IPS-20b (cell line): Measurements from ENCODE around the gene ACADSB.
A peak's percentile ranks its signal among the peaks of the same experiment; 100 is the strongest.

Experiments used
- H3K27ac ChIP-seq: one replicate; pipeline ENCODE4 v1.5.1; 2013; ENCODE audit warnings: low read length
- H3K27me3 ChIP-seq: 2 replicates; pipeline ENCODE4 v1.6.1; 2013; ENCODE audit warnings: mild to moderate bottlenecking, low read length, inconsistent platforms; ENCODE audit not compliant: insufficient read depth
- H3K36me3 ChIP-seq: 2 replicates; pipeline ENCODE4 v1.6.1; 2013; ENCODE audit warnings: low read depth, mild to moderate bottlenecking, inconsistent platforms, low read length, moderate library complexity; ENCODE audit not compliant: insufficient read depth
- H3K4me1 ChIP-seq: 2 replicates; pipeline ENCODE4 v1.6.1; 2013; ENCODE audit warnings: mild to moderate bottlenecking, control low read depth, inconsistent platforms, low read length, moderate library complexity; ENCODE audit not compliant: insufficient read depth
- H3K4me3 ChIP-seq: 2 replicates; pipeline ENCODE4 v1.5.1; 2013; ENCODE audit warnings: mild to moderate bottlenecking, low read length, inconsistent platforms
- H3K9ac ChIP-seq: 2 replicates; pipeline ENCODE4 v1.6.1; 2013; ENCODE audit warnings: low read depth, mild to moderate bottlenecking, inconsistent platforms, low read length, moderate library complexity
- H3K9me3 ChIP-seq: 2 replicates; pipeline ENCODE4 v1.6.1; 2013; ENCODE audit warnings: mild to moderate bottlenecking, low read depth, low read length, inconsistent platforms; ENCODE audit not compliant: insufficient read depth

ACADSB gene

DNA sequence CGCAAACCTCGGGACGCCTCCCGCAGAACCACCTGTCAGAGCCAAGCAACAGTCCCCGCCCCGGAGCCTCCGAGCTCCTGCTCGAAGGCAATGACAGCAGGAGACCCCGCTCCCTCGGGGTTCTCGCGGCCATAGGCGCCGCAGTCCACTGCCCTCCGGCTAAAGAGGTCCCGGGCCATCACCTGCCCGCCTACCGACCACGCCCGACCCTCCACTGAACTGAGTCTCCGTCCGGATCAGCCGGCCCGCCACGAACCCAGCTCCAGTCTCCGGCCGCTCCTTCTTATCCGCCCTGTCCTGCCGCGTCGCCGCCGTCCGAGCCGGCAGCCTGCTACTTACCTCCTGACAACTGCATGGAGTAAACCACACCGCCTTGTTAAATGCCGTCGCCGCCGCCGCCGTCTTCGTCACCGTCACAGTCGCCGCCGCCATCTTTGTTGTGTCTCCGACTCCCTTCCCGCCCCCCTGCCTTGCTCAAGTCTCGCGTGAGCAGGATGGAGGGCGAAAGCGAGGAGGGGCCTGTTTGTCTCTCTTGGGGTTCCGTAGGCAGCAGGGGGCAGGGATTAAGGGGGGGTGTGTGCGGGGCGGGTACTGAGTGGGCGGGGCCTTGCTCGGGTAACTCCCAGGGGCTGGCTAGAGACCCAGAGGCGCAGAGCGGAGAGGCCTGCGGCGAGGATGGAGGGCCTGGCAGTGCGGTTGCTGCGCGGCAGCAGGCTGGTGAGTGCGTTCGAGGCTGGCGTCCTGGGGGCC is at the start of gene ACADSB, which contains the start of gene IKZF5:
ACADSB (plus strand) TSS at position 652 of the 750 bp plus-strand sequence; CDS start at position 676, 24 bp downstream.
IKZF5 (minus strand) TSS at position 441 of the 750 bp plus-strand sequence. CDS start 10,170 bp downstream, outside the sequence.
- Histone ChIP-seq H3K4me3 (peak within 1 kb of the TSS; percentile 81), H3K27me3 (peaks cover 24% of the 10 kb centered on the region), H3K9me3 (no peaks in the 10 kb centered on the region), H3K9ac (peak within 1 kb of the TSS; percentile 87), H3K36me3 (0 out of 2 replicates have a peak, but pooled peaks cover 5% of the 10 kb centered on the region), H3K4me1 (peaks cover 9% of the 10 kb centered on the region; the same call in 1 of the 2 replicates), H3K27ac (no peak within 1 kb of the TSS)

- Histone ChIP-seq H3K4me3 (no peak overlapping the region), H3K9me3 (peaks cover 8% of the 10 kb centered on the region; the same call in 1 of the 2 replicates)
Measured at GRCh38 chr10:122962405-122962804, 46.4 kb upstream of the ACADSB start.

GRCh38 chr10:122966879-122967278 is 41.9 kb upstream of the ACADSB start:
- Histone ChIP-seq H3K9ac (no peak overlapping the region), H3K4me3 (no peak overlapping the region), H3K27me3 (peaks cover 5% of the 10 kb centered on the region; the same call in 1 of the 2 replicates), H3K4me1 (no peaks in the 10 kb centered on the region), H3K36me3 (no peaks in the 10 kb centered on the region), H3K27ac (no peak overlapping the region), H3K9me3 (peaks cover 24% of the 10 kb centered on the region; the same call in 1 of the 2 replicates)

More at GRCh38 chr10:122962405-122962804, 46.4 kb upstream of the ACADSB start:
- Histone ChIP-seq H3K36me3 (no peaks in the 10 kb centered on the region), H3K27me3 (0 out of 2 replicates have a peak, but pooled peaks cover 2% of the 10 kb centered on the region), H3K9ac (no peak overlapping the region), H3K27ac (no peak overlapping the region), H3K4me1 (no peaks in the 10 kb centered on the region)

- no peak overlapping the region for H3K27ac ChIP-seq
- H3K4me3 ChIP-seq: no peak overlapping the region
- no peaks in the 10 kb centered on the region for H3K4me1 ChIP-seq
- H3K36me3 ChIP-seq: no peaks in the 10 kb centered on the region
- peaks cover 24% of the 10 kb centered on the region; the same call in 1 of the 2 replicates for H3K9me3 ChIP-seq
- no peak overlapping the region for H3K9ac ChIP-seq
- H3K27me3 ChIP-seq: peaks cover 5% of the 10 kb centered on the region; the same call in 1 of the 2 replicates
Measured at GRCh38 chr10:122968698-122969097, 40.1 kb upstream of the ACADSB start.

GRCh38 chr10:122974023-122974422 is 34.8 kb upstream of the ACADSB start:
- H3K9ac ChIP-seq: no peak overlapping the region
- 0 out of 2 replicates have a peak, but pooled peaks cover 2% of the 10 kb centered on the region for H3K9me3 ChIP-seq
- H3K4me1 ChIP-seq: no peaks in the 10 kb centered on the region
- peaks cover 5% of the 10 kb centered on the region; the same call in 1 of the 2 replicates for H3K27me3 ChIP-seq
- H3K36me3 ChIP-seq: no peaks in the 10 kb centered on the region
- no peak overlapping the region for H3K4me3 ChIP-seq
- no peak overlapping the region for H3K27ac ChIP-seq

- Histone ChIP-seq H3K27me3 (peaks cover 5% of the 10 kb centered on the region; the same call in 1 of the 2 replicates), H3K4me3 (no peak overlapping the region), H3K4me1 (no peaks in the 10 kb centered on the region), H3K36me3 (no peaks in the 10 kb centered on the region), H3K27ac (no peak overlapping the region), H3K9ac (no peak overlapping the region), H3K9me3 (no peaks in the 10 kb centered on the region)
Measured at GRCh38 chr10:122974543-122975064, 34.2 kb upstream of the ACADSB start.

GRCh38 chr10:122980209-122981065 is 28.4 kb upstream of the ACADSB start, which contains the start of gene PSTK:
PSTK (plus strand) TSS chr10:122980401; CDS start chr10:122980480, 79 bp downstream.
- Histone ChIP-seq H3K4me1 (peaks cover 4% of the 10 kb centered on the region; the same call in 1 of the 2 replicates), H3K27me3 (no peaks in the 10 kb centered on the region), H3K4me3 (peak within 1 kb of the TSS; percentile 87), H3K27ac (peak within 1 kb of the TSS; percentile 94), H3K9me3 (no peaks in the 10 kb centered on the region), H3K36me3 (no peaks in the 10 kb centered on the region), H3K9ac (peak within 1 kb of the TSS; percentile 93)

DNA sequence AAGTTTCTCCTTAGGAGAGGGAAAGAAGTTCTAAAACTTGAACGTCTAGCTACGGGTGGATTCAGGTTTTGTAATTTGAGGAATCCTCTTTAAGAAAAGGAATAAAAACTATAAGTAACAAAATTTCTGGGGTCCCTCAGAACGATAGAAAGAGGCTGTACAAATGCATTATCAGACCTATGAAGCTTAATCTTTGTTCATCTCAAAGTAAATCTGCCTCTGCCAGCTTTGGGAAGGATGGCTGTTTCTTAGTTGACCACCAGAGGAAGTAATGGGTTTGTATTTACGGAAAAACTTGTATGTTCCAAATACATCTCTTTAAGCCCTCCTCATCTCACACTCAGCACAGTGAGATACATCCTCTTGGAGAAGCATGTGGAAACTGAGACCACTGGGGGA is 27.7 kb upstream of the ACADSB start:
- Histone ChIP-seq H3K9ac (peak overlapping the region; percentile 65; the same call in 1 of the 2 replicates), H3K27me3 (no peaks in the 10 kb centered on the region), H3K4me3 (peak overlapping the region; percentile 87), H3K4me1 (peaks cover 4% of the 10 kb centered on the region; the same call in 1 of the 2 replicates), H3K36me3 (no peaks in the 10 kb centered on the region; the same call in 1 of the 2 replicates), H3K27ac (no peak overlapping the region), H3K9me3 (no peaks in the 10 kb centered on the region)

GRCh38 chr10:122983898-122984297 is 24.9 kb upstream of the ACADSB start:
- peaks cover 6% of the 10 kb centered on the region; the same call in 1 of the 2 replicates for H3K36me3 ChIP-seq
- no peak overlapping the region for H3K9ac ChIP-seq
- H3K4me3 ChIP-seq: no peak overlapping the region
- no peak overlapping the region for H3K27ac ChIP-seq
- H3K9me3 ChIP-seq: no peaks in the 10 kb centered on the region
- peaks cover 4% of the 10 kb centered on the region; the same call in 1 of the 2 replicates for H3K4me1 ChIP-seq
- no peaks in the 10 kb centered on the region for H3K27me3 ChIP-seq

DNA sequence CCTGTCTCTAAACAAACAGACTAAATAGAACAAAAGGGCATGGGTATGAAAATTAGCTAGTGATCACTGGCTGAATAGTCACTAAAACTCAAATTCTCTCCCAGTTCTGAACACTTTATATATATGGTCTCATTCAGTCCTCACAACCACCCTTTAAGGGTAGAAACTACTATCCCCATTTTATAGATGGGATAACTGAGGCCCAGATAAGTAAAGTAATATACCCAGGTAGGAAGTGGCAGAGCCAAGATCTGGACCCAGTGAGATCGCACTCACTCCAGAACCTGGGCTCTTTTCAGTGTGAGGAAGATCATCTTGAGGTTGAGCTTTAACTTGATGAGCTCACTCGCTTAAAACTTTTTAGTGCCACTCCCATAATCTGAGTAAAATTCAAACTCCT is 24.1 kb upstream of the ACADSB start:
- H3K9ac ChIP-seq: no peak overlapping the region
- H3K27ac ChIP-seq: no peak overlapping the region
- H3K36me3 ChIP-seq: peaks cover 6% of the 10 kb centered on the region; the same call in 1 of the 2 replicates
- H3K4me1 ChIP-seq: peaks cover 3% of the 10 kb centered on the region; the same call in 1 of the 2 replicates
- H3K9me3 ChIP-seq: no peaks in the 10 kb centered on the region
- H3K4me3 ChIP-seq: no peak overlapping the region
- H3K27me3 ChIP-seq: no peaks in the 10 kb centered on the region

GRCh38 chr10:122986335-122986734 is 22.5 kb upstream of the ACADSB start:
- Histone ChIP-seq H3K27me3 (no peaks in the 10 kb centered on the region), H3K4me1 (no peaks in the 10 kb centered on the region), H3K4me3 (no peak overlapping the region), H3K9me3 (no peaks in the 10 kb centered on the region), H3K36me3 (peaks cover 14% of the 10 kb centered on the region; the same call in 1 of the 2 replicates), H3K27ac (no peak overlapping the region), H3K9ac (no peak overlapping the region)
